ENCODE data around the gene HNRNPCL4.
"Not testable (repeated sequence)": the region's sequence is repeated elsewhere in the genome, so short reads cannot be mapped to it uniquely, and the experiment has no call there.

HNRNPCL4 gene

DNA sequence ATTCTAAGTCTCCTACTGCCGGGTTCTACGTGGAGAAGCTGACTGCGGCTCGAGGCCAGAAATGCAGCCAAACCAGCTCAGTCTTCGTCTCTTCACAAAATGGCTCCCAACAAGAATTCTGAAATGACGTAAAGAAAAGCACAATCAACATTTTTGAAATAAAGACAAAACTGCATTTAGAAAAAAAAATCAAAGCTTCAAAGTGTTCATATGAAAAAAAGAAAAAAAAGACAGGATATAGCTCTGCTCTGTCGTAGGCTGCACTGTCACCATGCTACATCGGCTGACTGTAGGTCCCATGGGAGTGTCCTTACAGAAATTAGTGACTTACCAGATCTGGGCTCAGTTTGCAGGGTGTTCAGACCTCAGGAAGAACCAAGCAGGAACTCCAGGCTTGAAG is at the start of gene HNRNPCL4:
Gene HNRNPCL4 (minus strand): TSS at position 101 of the 400 bp plus-strand sequence. CDS start 164 bp downstream, outside the sequence.
- DNase-seq (ENCODE audit: low read depth): not testable (repeated sequence)

DNA sequence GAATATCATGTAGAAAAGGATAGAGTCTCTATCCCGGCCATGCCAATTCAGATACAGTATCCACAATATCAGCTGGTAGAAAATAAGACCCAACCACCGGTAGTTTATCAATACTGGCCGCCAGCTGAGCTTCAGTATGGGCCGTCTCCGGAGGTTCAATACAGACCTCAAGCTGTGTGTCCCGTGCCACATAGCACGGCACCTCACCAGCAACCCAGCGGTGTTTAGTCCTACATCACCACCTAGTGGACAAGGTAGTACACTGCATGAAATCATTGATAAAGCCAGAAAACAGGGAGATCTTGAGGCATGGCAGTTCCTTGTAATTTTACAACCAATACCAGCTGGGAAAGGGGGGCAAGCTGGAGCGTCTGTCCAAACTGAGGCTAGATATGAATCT is 43.3 kb upstream of the HNRNPCL4 start:
- not testable (repeated sequence) for DNase-seq (ENCODE audit: low read depth)

DNA sequence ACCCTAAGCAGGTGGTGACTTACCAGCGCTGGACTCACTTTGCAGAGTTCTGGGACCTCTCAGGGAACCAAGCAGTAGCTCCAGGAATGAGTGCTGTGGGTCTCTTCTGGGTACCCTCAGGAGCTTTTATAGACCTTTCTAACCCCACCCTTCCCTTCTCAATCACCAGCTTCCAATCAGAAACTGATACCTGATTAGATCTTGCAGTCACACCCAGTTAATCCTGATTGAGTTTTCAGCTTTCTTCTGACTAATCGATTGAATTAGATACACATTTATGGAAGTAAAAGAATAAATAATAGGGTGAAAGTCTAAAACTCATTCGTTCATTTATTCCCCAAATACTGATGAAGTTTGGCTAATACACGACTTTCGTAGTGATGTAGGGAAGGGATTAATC is 35.9 kb upstream of the HNRNPCL4 start, which contains the start of gene PRAMEF13:
Gene PRAMEF13 (minus strand): TSS at position 101 of the 400 bp plus-strand sequence. CDS start 1,820 bp downstream, outside the sequence.
- not testable (repeated sequence) for DNase-seq (ENCODE audit: low read depth)

DNA sequence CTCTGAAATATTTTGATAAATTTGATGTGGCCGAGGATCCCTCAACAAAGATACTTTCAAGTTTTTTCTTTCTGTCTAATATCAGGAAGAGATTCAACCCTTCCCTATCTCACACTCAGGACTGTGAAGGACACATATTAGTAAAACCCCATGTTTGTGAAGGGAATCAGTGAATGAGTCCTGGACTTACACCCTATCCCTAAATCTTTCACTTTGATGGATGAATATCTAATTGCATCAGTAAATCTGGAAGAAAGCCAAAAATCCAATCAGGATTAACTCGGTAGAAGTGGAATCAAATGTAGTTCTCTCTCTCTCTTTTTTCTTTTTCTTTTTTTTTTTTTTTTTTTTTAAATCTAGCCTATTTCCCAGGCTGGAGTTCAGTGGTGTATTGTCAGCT is 6.1 kb upstream of the HNRNPCL4 start, which contains the start of gene PRAMEF9:
Gene PRAMEF9 (plus strand): TSS at position 301 of the 400 bp plus-strand sequence. CDS start 3,433 bp downstream, outside the sequence.
- DNase-seq (ENCODE audit: low read depth): not testable (repeated sequence)

DNA sequence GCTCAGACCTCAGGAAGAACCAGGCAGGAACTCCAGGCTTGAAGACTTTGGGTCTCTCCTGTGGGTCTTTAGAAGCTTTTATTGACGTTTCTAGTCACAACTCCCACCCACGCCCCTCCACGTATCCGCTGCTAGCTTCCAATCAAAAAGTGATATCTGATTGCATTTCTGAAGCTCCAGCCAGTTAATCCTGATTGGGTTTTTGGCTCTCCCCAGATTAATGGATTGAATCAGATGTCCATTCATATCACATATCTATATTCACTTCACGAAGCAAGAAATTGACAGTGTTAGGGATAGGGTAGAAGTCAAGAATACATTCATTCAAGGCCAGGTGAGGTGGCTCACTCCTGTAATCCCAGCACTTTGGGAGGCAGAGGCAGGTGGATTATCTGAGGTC is 9.5 kb downstream of the HNRNPCL4 start, which contains the start of gene PRAMEF26:
Gene PRAMEF26 (minus strand): TSS at position 101 of the 400 bp plus-strand sequence. CDS start 2,914 bp downstream, outside the sequence.
- DNase-seq (ENCODE audit: low read depth): not testable (repeated sequence)

DNA sequence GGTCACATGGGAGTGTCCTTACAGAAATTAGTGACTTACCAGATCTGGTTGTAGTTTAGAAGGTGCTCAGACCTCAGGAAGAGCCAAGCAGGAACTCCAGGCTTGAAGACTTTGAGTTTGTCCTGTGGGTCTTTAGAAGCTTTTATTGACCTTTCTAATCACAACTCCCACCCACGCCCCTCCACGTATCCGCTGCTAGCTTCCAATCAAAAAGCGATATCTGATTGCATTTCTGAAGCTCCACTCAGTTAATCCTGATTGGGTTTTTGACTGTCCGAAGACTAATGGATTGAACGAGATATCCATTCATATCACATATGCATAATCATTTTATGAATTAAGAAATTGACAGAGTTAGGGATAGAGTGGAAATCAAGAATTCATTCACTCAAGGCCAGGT is 48.7 kb downstream of the HNRNPCL4 start, which contains the start of gene HNRNPCL2:
Gene HNRNPCL2 (minus strand): TSS at position 101 of the 400 bp plus-strand sequence. CDS start 454 bp downstream, outside the sequence.
- not testable (repeated sequence) for DNase-seq (ENCODE audit: low read depth)
